ENCODE data around the gene PHLDB1. TPM values are rescaled to one million over a fixed set of nuclear protein-coding genes. Genes with fewer than 3 reads are reported as not detected.
"Not testable (repeated sequence)": the region's sequence is repeated elsewhere in the genome, so short reads cannot be mapped to it uniquely, and the experiment has no call there.

The PHLDB1 gene
- total RNA-seq, 1 experiment from 2014 or later, result 48.7 TPM

DNA sequence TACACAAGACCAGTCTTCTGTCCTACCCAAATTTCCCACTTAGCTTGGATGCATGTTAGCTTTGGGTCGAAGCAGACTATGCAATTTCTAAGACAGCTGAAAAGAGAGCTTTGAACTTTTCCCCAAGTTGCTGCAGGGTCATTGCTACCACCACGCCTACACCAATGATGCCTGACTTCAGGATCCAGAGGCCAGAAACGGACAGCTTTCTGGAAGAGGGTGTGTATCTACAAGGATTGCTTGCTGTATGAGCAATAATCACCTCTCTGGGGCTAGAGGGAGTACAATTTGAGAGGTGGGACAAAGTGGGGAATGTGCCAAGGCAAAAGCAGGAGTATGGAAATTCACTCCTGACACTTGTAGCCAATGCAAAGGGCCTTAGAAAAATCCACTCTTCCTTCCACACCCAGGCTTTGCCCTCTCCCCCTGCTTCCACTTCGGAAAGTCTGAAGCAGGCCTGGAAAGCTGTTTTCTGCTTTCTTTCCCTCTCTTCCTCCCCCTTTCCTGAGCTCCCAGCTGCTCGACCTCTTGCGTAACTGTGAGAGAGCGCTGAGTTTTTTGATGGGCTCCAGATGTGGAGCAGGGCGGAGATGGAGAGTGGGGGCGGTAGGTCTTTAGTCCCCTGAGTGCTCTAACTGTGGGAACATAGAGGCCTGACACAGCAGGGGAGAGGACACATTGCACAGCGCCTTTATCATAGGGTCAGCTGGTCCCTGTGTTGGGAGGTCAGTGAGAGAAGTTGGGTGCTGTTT is 2.1 kb upstream of the PHLDB1 start:
- no peak for DNase-seq (ENCODE audit: low read depth)

DNA sequence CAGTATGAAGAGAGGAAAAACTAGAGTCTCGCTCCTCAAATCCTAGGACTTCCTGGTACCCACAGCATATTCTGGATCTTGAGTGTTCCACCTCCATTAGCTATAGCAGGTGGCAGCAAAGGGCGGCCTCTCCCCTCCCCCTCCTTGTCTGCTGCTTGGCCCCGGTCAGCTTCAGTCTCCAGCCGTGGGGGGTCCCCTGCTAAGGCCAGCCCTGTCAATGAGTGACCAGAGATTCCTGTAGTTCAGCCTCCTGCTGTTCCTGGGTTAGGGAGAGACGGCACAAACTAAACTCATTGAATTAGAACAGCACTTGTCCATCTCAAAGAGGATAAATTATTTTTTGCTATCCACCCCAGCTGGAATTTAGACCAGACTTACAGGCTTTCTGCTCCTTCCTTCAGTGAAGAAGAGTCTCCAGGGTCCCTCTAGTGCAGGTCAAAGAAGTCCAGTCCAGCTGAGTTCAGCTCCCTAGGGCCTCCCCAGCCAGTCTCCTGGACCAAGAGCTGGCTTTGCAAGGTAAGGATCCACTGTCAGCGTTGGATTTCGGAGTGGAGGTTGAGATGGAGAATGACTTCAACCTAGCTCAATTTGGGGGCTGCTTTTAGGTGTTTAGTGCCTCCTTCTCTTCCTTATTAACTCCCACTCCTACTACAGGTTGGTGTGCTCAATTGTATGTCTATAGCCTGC is 1.1 kb upstream of the PHLDB1 start:
- DNase-seq (ENCODE audit: low read depth), result no peak

DNA sequence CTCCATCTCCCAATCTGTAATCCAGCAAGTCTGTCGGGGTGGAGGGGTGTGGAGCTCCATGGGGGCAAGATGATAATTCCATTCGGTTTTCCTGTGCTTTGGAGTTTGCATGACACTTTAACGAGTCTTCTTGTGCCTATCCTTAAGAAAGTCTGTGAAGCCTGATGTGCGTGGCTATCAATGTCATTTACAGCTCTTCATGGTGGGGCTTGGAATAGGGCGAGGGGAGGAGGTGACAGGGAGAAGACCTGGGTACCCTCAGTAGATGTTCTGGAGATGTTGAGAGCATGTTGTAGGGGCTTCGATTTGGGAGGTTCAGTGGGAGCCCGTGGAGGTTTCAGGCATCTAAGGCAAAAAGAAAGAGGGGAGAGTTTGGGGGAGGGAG is 579 bp upstream of the PHLDB1 start:
- DNase-seq (ENCODE audit: low read depth), result no peak

DNA sequence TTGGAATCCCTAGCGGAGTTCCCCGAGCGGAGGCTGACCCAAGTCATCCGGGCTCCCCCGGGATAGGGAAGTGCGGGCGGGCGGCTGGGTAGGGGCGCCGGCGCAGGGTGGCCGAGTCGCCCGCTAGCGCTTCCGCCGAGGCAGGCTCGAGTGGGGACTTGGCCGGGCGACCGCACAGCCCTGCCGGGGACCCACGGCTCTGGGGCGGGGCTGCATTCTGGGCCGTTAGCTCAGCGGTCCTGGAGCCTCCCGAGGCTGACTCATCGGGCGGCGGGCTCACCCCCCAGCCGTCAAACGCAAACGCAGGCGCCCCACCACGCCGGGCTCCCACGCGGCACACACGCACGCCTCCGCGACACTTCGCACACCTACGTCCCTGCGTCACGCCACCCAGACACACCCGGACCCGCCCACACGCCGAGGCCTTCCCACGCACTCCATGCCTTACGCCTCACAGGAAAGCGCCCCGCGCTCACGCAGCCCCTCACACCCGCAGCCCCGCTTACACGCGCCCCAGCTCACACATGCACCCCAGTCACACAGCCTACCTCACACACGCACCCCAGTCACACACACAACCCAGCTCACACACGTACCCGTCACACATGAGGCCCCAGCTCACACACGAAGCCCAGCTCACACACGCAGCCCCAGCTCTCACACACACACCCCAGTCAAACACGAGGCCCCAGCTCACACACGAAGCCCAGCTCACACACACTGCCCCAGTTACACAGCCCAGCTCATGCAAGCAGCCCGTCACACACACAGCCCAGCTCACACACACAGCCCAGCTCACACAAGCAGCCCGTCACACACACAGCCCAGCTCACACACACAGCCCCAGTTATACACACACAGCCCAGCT is 1.2 kb downstream of the PHLDB1 start:
- peak; percentile 68 for DNase-seq (ENCODE audit: low read depth)

DNA sequence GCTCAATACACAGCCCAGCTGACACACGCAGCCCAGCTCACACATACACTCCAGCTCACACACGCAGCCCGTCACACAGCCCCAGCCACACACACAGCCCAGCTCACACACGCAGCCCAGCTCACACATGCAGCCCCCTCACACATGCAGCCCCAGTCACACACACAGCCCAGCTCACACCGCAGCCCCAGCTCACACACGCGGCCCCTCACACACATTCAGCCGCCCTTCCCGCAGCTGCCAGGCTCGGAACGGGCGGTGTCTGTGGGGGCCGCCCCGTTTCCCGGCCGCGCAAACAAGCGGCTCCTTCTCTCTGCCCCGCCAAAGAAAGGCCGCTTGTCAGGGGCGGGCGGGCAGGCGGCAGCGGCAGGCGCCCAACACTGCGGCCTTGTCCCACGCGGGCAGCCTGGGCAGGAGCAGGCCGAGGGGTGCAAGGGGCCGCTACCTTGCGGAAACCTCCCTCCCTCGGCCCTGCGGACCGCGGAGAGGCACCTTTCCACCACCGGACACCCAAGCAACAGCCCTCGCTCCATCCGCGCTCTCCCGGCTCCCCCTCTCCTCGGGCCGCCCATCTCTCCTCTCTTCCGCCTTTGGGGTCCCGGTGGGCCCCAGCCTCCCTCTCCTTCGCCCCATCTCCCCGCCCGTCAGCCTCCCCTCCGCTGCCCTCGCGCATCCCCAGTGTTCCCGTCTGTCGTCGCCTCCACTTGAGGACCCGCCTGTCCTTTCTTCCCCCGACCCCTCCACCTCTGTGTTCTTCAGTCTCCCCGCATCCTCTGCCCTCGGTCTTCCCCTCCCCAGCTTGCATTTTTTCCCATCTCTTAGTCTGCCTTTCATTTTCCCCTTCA is 2.2 kb downstream of the PHLDB1 start:
- no peak for DNase-seq (ENCODE audit: low read depth)

DNA sequence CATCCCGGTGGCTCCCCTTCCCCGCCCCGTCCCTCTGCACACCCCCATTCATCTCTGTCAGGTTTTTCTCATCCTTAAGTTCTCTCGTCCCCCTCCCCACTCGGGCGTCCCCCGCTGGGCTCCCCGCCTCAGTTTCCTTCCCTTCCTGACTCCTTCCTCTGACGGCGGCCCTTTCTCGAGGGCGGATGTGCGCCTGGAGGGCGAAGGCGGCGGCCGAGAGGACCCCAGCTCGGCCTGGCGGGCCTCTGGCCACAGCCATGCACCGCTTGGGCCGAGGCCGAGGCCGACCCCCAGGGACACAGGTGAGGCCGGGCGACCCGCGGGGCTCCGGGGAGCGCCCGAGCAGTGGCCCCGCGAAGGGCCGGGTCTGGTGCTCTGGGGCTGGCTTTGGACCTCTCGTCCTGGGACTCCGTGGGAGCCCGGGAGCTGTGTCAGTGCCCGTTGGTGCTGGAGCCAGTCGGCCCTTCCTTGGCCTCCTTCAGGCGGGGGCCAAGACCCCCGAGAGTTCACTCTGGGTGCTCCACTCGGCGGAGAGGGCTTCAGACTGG is 2.9 kb downstream of the PHLDB1 start:
- DNase-seq (ENCODE audit: low read depth), result no peak

DNA sequence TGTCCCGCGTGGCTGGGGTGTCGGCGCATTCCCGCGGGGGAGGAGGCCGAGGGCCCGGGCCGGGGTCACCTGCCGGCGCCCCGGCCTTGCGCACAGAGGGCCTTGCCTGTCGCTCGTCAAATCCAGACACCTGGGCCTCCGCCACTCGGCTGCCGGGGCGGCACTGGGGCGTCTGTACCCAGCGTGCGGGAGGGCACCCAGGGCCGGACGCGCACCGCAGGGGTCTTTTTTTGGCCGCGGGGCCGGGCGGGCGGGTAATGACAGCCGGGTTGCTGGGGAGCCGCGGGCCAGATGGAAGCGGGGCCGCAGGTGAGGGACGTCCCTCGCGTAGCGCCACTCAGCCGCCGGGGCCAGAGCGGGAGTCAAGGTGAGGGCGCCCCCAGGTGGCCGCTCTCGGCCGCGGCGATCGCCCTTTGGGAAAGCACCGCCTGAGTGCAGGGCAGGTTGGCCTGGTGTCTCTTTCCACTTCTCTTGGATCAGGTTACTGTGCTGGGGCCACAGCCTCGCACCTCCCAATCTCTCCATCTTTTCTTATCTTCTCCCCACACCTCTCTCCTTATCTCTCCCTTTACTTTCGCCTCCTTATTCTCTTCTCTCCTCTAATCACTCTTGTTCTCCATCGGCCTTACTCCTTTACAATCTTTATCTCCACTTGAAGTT is 3.5 kb downstream of the PHLDB1 start:
- DNase-seq (ENCODE audit: low read depth), result no peak

DNA sequence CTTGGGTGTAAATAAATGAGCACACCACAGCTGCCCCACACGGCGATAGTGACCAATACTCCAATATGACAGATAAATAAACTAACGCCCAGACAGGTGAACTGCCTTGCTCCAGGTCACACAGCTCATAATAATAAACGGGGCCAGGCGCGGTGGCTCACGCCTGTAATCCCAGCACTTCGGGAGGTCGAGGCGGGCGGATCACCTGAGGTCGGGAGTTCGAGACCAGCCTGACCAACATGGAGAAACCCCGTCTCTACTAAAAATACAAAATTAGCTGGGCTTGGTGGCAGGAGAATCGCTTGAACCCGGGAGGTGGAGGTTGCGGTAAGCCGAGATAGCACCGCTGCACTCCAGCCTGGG is 4.0 kb downstream of the PHLDB1 start:
- not testable (repeated sequence) for DNase-seq (ENCODE audit: low read depth)

DNA sequence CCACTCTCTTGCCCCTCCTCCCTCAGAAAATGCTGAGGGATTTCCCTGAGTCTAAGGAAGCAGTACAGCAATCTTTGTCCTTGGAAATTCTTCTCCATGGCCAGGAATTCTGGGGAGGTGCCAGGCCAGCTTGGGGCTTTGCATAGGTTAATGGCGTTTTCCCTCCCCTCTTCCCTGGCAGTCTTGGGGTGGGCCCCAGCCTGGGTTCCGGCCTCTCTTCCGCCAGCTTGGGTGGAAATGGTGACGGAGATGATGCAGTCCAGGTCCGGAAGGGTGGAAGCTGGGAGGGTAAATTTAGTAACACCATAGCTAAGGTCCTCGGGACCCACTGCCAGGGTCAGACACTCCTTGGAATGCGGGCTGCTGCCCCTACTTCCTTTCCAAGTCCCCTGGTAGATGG is 5.0 kb downstream of the PHLDB1 start:
- no peak for DNase-seq (ENCODE audit: low read depth)

DNA sequence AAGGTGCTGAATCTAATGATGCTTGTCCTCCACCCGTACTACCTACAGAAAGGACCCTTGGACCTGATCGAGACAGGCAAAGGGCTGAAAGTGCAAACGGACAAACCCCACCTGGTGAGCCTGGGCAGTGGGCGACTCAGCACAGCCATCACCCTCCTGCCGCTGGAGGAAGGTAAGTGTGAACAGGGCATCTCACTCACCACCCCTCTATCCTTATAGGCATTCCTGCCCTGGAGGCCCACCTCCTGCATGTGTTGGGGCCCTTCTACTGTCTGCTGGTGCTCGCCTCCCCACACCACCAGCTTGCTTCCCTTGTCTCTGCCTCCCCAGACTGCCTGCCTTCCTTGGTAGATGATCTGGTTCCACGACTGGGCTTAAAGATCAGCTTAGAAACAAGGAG is 7.1 kb downstream of the PHLDB1 start:
- no peak for DNase-seq (ENCODE audit: low read depth)

DNA sequence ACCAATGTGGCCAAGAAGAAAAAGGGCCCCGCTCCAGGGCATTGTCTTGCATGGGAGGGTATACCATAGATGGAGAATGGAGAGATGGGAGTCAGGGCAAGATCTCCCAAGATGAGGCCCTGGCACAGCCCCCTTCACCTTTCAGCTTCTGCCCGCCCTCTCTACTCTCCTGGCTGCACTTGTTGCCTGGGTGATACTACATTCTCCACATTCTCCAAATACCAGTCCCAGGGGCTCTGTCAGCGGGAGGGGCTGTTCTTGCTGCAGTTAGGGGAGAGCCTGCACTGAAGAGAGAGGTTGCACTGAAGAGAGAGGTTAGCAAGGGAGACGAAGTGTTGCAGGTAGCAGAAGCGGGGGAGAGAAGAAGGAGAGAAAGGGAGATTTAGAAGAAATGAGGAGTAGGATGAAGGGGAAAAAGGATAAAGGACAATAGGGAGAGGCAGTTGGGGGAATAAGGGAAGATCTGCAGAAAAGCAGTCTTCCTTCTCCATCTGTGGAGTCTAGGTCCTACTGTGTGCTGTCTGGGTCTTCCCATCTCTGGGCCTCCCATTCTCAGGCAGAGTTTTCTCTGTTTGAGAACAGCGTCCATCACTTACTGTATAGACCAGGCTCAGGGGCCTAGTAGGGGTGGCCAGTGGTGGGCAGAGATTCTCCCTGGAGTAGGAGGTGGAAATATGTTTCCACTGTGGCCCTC is 8.0 kb downstream of the PHLDB1 start:
- peak; percentile 36 for DNase-seq (ENCODE audit: low read depth)

DNA sequence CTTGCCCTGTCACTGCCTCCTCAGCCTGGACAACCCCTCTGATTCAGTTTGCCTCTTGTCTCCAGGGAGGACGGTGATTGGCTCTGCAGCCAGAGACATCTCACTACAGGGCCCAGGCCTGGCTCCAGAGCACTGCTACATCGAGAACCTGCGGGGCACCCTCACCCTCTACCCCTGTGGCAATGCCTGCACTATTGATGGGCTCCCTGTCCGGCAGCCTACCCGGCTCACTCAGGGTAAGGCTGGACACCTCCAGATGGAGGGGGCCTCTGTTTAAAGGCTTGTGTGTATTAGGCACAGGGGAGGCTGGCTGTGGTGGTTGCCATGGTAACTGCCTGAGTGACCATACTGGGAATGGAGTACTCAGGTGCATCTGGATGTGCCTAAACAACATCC is 8.6 kb downstream of the PHLDB1 start:
- DNase-seq (ENCODE audit: low read depth), result no peak

DNA sequence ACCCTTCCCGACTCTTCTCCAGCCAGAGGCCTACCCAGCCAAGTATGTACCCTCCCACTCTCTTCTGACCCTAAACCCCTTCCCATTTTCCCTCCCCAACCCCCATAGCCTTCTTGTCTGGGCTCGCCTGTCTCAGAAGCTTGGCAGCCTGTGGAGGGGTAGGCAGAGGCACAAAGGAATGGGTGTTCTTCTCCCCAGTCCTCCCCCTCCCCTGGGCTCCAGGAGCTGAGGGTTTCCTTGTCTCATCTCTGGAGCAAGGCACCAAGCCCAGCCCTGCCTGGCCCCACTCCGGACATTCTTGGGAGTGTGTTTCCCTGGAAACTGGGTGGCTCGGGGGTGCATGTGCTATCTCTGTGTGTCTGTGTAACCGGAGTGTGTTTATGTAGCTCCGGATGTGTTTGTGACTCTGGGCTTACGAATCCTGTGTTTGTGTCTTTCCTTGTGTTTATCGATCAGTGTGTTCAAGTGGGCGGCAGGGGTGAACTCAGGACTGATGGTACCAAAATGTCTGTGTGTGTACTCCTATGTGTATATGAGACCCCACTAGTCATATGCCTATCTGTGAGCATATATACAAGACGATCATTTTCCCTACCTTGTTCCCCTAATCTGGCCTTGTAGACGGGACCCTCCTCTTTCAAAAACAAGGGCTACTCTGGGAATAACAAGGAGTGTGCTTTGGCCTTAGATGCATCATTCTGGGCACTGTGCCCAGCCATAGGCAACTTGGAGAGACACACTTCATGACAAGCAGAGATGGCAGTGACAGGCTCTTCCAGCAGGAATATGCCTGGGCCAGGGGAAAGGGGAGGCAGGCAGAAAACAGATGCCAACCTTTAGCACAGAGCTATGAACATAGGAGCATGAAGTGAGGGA is 10.9 kb downstream of the PHLDB1 start:
- DNase-seq (ENCODE audit: low read depth), result peak; percentile 33

DNA sequence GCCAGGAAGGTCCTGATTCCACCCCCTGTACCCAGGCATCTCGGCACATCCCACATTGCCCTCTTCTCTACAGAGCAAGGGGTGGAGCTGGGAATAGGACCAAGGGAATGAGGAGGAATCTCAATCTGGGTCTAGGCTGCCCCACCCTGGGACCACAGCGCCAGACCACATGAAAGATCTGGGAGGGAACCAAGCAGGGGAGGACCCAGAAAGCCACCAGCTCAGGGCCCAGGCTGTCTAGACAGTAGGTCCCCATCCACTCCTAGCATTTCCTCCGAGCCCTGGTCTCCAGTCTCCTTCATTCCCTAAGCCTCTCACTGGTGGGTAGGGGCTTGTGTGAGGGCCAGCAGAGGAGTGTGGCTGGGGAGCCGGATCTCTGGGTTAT is 11.6 kb downstream of the PHLDB1 start:
- peak; percentile 87 for DNase-seq (ENCODE audit: low read depth)

DNA sequence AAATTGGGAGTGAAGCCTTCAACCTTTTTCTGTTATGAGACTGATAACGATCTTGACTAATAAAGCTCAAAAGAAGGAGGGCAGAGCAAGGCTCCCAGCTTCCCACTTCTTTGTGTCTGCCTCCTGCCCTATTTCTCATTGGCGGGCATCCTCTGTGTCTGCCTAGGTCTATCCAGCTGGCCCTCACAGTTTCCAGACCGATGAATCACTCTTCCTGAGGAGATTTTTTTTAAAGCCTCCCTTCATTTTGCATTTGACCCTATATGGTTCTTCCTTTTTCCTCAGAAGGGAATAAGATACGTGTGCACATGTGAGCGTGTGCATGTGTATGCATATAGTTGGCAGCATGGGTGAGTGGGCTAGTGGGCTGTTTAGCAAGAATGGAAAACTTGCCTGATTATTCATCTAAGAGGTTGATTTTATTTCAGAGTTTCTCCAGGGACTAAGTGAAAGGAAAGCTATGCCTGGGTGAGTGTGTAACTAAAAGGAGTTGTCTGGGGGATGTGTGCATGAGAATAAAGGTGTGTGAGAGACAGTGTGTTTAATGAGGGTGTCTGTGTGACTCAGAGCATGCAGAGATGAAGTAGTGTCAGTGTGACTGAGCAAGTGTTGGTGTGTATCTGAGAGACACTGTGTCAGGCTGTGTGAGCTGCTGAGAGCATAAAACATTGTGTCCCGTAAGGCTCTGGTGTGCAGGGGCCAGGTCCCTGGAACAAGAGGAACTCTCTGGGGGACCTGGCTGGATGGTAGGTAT is 12.2 kb downstream of the PHLDB1 start:
- DNase-seq (ENCODE audit: low read depth), result peak; percentile 98

DNA sequence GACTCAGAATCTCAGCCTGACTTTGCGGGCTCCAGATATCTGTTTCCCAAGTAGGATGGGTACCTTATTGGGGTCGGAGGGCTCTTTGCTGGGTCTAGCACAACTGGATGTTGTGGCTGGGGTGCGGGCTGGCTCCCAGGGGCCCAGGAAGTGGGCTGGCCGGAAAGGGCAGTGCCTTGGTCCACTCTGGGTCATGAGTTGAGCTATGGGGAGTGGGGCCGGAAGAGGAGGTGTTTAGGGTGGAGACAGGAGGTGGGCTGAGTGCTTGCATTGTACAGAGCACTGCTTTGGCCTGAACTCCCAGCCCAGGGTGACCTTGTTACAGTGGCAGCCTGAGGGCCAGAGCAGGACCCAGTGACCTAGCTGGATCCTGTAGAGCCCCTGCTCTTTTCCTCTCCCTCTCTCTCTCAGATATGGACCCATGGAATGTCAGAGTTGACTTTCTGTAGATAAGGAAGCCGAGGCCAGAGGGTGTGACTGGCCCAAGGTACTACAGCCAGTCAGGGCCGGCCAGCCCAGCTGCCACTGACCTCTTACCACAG is 13.2 kb downstream of the PHLDB1 start:
- DNase-seq (ENCODE audit: low read depth), result peak; percentile 91

DNA sequence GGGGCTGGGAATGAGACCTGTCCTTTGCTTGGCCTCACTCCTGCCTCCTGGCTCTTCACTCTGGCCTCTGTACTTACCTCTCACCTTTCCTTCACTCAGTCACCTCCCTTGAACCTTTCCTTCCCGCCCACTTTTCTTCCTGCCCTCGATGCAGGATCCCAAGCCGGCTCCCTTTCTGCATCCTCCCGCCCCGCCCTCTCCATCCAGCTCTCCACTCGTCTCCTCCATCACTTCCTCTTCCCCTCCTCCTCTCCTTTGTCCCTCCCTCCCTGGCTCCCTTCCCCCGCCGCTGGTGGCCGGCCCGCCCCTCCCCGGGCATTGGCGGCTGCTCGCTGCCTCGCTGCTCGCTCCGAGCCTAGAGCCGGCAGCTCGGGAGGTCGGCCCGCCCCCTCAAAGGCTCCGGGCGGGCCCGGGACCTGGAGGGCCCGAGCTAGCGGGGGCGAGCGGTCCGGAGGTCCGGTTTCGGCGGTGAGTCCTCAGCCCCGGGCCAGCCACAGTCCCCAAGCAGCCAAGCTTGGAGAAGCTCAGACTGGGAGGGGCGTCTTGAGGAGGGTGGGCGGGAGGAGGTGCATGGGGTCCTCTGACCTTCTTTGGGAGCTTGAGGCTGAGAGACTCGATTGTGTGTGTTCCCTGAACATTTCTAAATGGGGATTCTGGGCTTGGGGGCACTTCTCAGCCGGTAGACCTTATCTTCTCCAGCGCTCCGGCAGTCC is 13.8 kb downstream of the PHLDB1 start:
- DNase-seq (ENCODE audit: low read depth), result peak; percentile 91

Measured in HT1080 (cell line).